GM12874 (cell line): ENCODE results near the gene PARP1.

Source experiments
- TF ChIP-seq, protein P1 (sequence below): IDR thresholded peaks from 2 replicates; pipeline ENCODE4 v1.5.1; 2011; ENCODE audit warnings: low read depth, mild to moderate bottlenecking, control low read depth, low read length, moderate library complexity; ENCODE audit not compliant: insufficient read depth

Gene PARP1

DNA sequence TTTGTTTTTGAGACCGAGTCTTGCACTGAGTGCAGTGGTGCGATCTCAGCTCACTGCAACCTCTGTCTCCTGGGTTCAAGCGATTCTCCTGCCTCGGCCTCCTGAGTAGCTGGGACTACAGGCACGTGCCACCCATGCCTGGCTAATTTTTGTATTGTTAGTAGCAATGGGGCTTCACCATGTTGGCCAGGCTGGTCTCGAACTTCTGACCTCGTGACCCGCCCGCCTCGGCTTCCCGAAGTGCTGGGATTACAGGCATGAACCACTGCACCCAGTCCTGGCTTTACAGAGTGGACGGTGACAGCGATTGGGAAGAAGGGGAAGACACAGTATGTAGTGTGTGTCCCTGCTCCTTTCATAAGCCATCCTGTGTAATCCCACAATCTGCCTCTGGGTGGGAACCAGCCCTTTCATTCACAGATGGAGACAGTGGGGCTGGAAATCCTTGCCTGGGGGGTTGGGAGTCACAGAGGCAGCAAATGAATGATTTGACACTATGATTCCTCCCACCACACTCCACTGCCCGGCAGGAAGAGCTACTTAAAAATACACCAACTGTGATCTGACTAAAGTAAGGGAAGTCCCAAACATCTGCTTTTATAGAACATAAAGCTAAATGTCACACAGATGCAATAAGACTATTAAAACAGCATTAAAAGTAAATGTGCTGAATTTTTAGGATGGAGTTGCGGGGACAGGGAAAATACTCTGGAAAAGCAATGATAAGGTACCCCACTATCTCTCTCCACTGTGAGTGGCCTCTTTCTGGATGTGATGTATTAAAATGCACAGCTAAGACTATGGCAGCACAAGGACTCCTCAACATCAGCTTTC lies 4.5 kb downstream of the PARP1 start:
- TF ChIP-seq, protein P1, sequence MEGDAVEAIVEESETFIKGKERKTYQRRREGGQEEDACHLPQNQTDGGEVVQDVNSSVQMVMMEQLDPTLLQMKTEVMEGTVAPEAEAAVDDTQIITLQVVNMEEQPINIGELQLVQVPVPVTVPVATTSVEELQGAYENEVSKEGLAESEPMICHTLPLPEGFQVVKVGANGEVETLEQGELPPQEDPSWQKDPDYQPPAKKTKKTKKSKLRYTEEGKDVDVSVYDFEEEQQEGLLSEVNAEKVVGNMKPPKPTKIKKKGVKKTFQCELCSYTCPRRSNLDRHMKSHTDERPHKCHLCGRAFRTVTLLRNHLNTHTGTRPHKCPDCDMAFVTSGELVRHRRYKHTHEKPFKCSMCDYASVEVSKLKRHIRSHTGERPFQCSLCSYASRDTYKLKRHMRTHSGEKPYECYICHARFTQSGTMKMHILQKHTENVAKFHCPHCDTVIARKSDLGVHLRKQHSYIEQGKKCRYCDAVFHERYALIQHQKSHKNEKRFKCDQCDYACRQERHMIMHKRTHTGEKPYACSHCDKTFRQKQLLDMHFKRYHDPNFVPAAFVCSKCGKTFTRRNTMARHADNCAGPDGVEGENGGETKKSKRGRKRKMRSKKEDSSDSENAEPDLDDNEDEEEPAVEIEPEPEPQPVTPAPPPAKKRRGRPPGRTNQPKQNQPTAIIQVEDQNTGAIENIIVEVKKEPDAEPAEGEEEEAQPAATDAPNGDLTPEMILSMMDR, result peak; percentile 34; the same call in 1 of the 2 replicates

DNA sequence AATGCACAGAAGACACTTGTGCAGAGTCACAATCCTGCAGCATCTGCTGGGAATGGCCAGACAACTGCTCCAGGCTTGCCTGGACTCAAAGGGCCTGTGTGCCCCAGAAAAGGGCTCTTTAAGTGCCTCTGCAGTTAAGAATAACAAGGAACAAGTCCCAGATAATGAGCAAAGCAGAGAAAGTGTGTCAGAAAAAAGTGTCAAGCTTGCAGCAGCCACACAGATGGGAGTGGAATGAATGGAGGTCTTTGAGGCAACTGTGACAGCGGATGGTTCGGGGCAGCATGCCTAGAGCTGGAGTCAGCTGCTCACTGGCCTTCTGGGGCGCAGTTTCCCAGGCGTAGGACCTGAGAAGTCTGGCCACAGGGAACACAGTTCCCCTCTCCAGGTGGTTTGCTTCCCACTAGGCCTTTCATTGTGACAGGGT lies 5.1 kb downstream of the PARP1 start:
- TF ChIP-seq, protein P1, result no peak

DNA sequence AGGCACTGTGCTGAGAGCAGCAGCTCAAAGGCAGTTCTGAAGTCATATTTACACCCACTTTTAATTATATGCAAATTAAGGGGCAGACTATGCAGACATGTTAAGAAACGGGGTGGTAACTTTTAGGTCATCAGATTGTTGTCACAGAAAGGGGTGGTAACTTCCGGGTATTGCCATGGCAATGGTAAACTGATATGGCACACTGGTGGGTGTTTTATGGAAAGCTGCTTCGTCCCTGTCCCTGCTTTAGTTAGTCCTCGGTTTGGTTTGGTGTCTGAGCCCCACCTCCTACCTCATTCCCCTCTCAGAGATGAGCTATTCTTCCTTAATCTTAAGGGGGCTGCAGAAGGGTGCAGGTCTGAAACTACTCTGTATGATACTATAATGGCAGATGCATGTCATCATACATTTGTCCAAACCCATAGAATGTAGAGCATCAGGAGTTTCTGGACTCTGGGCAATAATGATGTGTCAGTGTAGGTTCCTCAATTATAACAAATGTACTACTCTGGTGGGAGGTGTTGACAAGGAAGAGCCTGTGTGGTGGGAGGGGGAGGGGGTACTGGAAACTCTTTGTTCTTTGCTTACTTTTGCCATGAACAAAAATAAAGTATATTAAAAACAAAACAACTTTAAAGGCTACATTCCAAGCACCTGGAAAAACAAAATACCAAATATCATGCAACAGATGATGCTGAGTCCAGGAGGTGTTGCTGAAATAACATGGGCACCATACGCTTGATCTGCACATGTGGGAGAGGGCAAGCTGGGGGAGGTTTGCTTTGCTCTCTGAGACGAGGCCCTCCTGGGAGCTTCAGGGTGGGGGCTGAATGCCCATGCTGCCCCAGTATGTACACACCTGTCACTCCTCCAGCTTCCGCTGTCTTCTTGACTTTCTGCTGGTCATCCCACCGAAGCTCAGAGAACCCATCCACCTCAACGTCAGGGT lies 6.3 kb downstream of the PARP1 start:
- TF ChIP-seq, protein P1, result no peak

DNA sequence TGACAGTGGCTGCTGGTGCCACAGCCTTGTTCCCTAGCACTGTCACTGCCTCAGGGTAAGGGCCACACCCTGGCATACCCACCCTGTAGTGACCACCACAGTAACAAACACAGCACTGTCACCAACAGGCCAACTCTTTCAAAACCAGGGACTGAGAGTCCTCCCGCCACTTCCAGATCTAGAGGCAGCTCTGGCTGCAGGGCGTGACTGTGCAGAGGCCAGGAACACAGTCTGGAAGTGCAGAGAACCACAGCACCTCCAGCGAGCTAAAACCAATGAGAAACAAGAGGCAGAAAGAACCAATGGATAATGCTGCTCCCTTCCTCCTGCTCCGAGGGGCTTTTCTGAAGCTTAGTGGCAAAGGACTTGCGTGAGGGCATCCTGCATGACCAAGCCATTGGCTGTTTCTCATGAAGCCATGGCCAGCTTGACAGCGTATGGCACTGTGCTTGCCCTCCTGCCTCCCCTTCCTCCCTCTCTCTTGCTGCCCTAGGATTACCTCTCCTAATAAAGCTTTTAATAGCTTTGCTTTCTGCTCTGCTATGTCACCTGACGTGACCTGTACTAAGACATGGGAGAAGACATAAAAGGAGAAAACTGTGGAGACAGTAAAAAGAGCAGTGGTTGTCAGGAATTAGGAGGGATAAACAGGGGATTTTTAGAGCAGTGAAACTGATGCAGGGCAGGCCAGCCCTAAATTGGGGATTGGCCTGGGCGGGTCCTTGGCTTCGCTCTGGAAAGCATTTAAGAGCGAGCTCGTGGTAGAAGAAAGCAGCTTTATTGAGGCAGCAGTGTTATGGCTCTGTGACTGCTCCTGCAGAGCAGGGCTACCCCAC lies 7.2 kb downstream of the PARP1 start:
- TF ChIP-seq, protein P1, result no peak

DNA sequence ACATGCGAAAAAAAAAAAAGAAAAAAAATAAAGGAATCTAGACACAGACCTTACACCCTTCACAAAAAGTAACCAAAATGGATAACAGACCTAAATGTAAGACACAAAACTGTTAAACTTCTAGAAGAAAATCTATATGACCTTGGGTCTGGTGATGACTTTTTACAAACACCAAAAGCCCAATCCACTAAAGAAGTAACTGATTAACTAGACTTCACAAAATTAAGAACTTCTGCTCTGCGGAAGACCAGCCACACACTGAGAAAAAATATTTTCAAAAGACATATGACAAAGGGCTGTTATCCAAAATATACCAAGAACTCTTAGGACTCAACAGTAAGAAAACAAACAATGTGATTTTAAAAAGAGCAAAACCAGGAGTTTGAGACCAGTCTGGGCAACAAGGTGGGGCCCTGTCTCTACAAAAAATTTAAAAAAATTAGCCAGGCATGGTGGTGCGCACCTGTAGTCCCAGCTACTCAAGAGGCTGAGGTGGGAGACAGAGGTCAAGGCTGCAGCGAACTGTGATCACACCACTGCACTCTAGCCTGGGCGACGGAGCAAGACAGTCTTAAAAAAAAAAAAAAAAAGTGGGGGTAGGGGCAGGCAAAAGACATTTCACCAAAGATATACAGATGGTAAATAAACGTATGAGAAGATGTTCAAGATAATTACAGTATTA lies 9.8 kb downstream of the PARP1 start:
- TF ChIP-seq, protein P1, result no peak

DNA sequence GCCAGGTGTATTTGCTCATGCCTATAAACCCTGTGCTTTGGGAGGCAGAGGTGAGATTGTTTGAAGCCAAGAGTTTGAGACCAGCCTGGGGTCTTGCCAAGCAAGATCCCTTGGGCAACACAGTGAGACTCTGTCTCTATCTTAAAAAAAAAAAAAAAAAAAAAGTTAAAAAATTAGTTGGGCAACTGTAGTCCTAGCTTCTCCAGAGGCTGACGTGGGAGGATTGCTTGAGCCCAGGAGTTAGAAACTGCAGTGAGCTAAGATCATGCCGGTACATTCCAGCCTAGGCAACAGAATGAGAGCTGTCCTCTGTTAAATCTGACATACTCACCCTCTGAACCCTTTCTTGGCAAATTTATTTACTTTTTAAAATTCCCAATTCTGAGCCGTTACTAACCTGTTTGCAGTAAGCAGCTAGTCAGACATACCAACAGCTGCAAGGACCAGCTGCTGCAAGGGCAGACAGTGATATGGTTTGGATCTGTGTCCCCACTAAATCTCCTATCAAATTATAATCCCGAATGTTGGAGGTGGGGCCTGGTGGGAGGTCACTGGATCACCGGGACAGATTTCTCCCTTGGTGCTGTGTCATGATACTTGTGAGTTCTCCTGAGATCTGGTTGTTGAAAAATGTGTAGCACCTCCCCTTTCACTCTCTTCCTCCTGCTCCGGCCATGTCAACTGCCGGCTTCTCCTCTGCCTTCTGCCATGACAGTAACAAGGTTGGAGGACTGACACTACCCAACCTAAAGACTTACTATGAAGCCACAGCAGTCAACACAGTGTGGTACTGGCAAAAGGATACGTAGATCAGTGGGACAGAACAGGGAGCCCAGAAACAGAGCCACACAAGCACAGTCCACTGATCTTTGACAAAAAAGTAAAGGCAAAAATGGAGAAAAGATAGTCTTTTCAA lies 10.6 kb downstream of the PARP1 start:
- TF ChIP-seq, protein P1, result no peak
